Stomach smooth muscle (tissue), 2 donors: ENCODE measurements around the gene SLAIN1.
"Not testable (repeated sequence)": the region's sequence is repeated elsewhere in the genome, so short reads cannot be mapped to it uniquely, and the experiment has no call there.

Experiments
- H3K27ac ChIP-seq: one replicate; pipeline ENCODE4 v1.7.0; 2013; ENCODE audit warnings: mild to moderate bottlenecking, low read length, inconsistent platforms
- H3K27me3 ChIP-seq, 2 donors: one replicate each; pipeline ENCODE4 v1.7.0; 2013; ENCODE audit warnings: low read length in 2 of 2; ENCODE audit not compliant: insufficient read depth in 2 of 2, control insufficient read depth in 1 of 2
- H3K36me3 ChIP-seq, 2 donors: one replicate each; pipeline ENCODE4 v1.7.0; 2013; ENCODE audit warnings: low read length in 2 of 2; ENCODE audit not compliant: control insufficient read depth in 2 of 2, insufficient read depth in 2 of 2
- H3K4me1 ChIP-seq: one replicate; pipeline ENCODE4 v1.7.0; 2013; ENCODE audit warnings: low read length; ENCODE audit not compliant: control insufficient read depth, insufficient read depth
- H3K4me3 ChIP-seq, 2 donors: one replicate each; pipeline ENCODE4 v1.7.0; 2013; ENCODE audit warnings: low read length in 2 of 2
- H3K9ac ChIP-seq, 2 donors: one replicate each; pipeline ENCODE4 v1.7.0; 2013; ENCODE audit warnings: low read length in 2 of 2, mild to moderate bottlenecking in 1 of 2
- H3K9me3 ChIP-seq, 2 donors: one replicate each; pipeline ENCODE4 v1.7.0; 2013; ENCODE audit warnings: low read length in 2 of 2; ENCODE audit not compliant: control insufficient read depth in 2 of 2
- donor health status: healthy.
- donor health status: Pancreatic carcinoma.

Gene SLAIN1

DNA sequence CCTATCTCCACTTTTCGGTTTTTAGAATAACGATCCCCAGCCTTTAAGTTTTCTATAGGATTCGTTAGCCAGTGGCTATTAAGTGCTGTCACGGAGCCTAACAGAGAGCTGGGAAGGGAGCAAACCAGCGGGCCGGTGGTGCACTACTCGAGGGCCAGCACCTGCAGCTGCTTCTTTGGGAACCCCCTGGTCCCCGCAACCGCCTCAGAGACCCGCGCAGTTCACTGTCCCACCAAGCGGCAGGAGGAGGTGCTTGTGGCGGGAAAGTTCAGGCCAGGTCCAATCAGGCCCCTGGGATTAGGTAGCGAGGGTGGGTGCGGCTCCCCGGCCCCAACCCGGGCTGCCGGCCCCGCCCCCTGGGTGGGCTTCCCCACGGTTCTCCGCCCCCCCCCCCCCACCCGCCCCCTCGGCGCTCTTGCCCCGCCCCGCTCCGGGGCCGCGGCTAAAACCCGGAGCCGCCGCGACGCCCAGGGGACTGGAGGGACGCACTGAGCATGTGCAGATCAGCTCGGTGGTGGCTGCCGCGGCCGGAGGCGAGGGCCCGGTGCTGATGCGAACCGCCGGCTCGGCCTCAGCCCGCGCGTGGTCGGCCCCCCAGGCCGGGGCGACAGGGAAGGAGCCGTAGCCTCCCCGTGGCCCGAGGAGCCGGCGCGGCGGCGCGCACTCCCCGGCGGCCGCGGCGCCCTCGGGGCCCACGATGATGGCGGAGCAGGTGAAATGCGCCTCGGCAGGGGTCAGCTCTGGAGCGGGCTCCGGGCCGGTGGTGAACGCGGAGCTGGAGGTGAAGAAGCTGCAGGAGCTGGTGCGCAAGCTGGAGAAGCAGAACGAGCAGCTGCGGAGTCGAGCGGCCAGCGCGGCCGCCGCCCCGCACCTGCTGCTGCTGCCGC is at the start of gene SLAIN1:
SLAIN1 (plus strand) TSS at position 471 of the 887 bp plus-strand sequence; CDS start at position 698, 227 bp downstream.
- no peak within 1 kb of the TSS for H3K27ac ChIP-seq
- H3K36me3 ChIP-seq = no peaks in the 10 kb centered on the region
- peak within 1 kb of the TSS; percentile 60 to 65 for H3K9ac ChIP-seq
- peak within 1 kb of the TSS; percentile 84 to 89 for H3K4me3 ChIP-seq
- H3K4me1 ChIP-seq = no peaks in the 10 kb centered on the region
- no peaks in the 10 kb centered on the region for H3K27me3 ChIP-seq
- H3K9me3 ChIP-seq = no peaks in the 10 kb centered on the region

DNA sequence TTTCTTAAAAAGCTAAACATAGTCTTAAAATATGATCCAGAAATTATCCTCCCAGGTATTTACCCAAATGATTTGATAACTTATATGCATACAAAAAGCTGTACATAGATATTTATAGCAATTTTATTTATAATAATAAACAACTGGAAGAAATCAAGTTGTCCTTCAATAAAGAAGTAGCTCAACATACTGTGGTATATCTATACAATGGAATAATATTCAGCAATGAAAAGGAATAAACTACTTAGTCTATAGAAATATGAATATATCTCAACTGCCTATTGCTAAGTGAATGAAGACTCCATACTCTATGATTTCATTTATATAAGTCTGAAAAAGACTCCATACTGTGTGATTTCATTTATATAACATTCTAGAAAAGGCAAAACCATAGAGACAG is 47.1 kb upstream of the SLAIN1 start:
- Histone ChIP-seq H3K4me3 (no peak overlapping the region), H3K27ac (no peak overlapping the region), H3K36me3 (no peaks in the 10 kb centered on the region), H3K9me3 (peaks cover 0 to 4% of the 10 kb centered on the region in 2 donors), H3K9ac (no peak overlapping the region), H3K4me1 (no peaks in the 10 kb centered on the region), H3K27me3 (no peaks in the 10 kb centered on the region)

DNA sequence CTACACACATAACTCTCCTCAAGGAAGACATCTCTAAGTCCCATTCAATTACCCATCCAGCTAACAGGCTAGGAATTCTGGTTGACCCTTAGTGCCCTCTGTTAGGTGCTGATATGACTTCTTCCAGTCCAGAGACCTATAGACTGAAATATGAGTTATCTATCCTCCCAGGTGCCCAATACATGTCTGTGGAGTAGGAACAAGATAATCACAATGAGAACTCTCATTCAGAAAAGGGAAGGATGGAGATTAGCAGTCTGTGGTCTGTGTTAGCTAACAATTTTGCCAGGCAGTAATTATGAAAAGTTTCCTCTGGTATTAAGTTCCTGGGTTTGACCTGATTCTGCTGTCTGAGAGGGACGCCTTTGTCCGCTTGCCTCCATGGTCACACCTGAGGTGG is 44.2 kb upstream of the SLAIN1 start:
- Histone ChIP-seq H3K4me1 (no peaks in the 10 kb centered on the region), H3K9ac (no peak overlapping the region), H3K4me3 (no peak overlapping the region), H3K9me3 (peaks cover 0 to 4% of the 10 kb centered on the region in 2 donors), H3K36me3 (no peaks in the 10 kb centered on the region), H3K27me3 (no peaks in the 10 kb centered on the region), H3K27ac (no peak overlapping the region)

DNA sequence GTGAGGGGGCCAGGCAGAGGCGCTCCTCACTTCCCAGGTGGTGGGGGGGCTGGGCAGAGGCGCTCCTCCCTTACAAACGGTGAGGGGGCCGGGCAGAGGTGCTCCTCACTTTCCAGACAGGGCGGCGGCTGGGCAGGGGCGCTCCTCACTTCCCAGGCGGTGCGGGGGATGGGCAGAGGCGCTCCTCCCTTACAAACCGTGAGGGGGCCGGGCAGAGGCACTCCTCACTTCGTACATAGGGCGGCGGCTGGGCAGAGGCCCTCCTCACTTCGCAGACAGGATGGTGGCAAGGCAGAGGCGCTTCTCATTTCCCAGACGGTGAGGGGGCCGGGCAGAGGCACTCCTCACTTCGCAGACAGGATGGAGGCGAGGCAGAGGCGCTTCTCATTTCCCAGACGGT is 37.5 kb upstream of the SLAIN1 start:
- not testable (repeated sequence) for H3K36me3 ChIP-seq, H3K27me3 ChIP-seq, H3K4me3 ChIP-seq, H3K9ac ChIP-seq, H3K27ac ChIP-seq, H3K9me3 ChIP-seq, H3K4me1 ChIP-seq

DNA sequence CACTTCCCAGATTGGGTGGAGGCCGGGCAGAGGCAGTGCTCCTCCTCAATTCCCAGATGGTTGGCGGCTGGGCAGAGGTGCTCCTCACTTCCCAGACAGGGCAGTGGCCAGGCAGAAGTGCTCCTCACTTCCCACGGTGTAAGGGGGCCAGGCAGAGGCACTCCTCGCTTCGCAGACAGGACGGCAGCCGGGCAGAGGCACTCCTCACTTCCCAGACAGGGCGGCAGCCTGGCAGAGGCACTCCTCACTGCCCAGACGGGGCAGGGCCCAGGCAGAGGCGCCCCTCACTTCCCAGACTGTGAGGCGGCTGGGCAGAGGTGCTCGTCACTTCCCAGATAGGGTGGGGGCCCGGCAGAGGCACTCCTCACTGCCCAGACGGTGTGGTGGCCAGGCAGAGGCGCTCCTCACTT is 36.6 kb upstream of the SLAIN1 start:
- Histone ChIP-seq H3K4me3 (no peak overlapping the region), H3K27ac (no peak overlapping the region), H3K27me3 (no peaks in the 10 kb centered on the region), H3K9me3 (no peaks in the 10 kb centered on the region), H3K9ac (no peak overlapping the region), H3K36me3 (no peaks in the 10 kb centered on the region), H3K4me1 (no peaks in the 10 kb centered on the region)

DNA sequence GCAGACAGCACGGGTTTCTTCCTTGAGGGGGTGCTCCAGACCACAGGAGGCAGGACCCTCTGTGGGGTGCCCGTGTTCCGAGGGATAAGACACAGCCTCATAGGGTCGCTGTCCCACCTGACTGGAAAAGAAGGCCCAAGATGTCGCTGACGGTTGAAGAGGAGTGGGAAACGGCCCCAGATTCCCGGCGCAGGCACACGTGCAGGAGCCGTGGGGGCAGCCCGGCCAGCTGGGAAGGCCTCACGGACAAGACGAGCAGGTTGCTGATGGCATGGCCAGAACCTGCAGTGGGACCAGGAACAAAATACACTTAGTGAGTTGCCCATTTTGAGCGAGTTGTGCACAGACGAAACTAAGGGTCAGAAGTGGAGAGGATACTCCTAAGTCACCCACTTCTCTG is 35.2 kb upstream of the SLAIN1 start:
- not testable (repeated sequence) for H3K9me3 ChIP-seq, H3K36me3 ChIP-seq, H3K4me3 ChIP-seq, H3K9ac ChIP-seq, H3K27ac ChIP-seq, H3K4me1 ChIP-seq, H3K27me3 ChIP-seq

DNA sequence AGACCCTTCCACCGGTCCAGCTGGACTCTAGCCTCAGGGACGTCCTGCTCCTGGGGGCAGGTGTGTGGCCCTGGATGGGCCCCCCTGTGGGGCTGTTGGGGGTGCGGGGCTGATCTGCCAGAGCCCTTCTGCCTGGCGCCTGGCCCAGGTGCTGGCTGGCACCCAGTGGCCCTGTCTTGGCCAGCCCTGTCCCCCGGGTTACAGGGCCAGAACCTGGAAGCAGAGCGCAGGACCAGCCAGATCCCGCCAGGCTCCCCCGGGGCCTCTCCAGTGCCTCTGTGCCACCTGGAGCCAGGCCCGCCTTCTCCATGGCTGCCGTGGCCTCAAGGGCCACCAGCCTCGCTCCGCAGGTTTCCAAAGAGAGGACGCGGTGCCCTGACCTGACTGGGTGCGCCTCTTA is 34.7 kb upstream of the SLAIN1 start:
- H3K9ac ChIP-seq, H3K27me3 ChIP-seq: not testable (repeated sequence)

DNA sequence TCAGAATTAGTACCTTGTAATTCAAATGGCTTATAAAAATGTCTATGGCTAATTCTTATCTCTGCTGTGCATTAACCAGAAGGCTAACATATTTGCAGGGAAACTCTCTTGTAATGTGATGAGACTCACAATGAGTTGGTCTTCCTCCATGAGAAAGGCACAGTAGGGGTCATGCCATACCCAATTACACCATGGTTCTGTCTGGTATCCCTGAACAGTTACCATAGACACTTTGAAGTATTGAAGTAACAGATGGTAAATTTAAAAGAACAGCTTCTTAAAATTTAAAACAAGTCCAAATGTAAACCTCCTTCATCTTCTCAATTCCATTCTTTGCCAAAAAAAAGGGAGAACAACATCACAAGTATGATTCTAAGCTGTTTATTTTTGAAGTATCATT is 22.6 kb upstream of the SLAIN1 start:
- no peaks in the 10 kb centered on the region for H3K36me3 ChIP-seq
- H3K4me3 ChIP-seq = no peak overlapping the region
- no peak overlapping the region for H3K9ac ChIP-seq
- peaks cover 4 to 5% of the 10 kb centered on the region in 2 donors for H3K27me3 ChIP-seq
- H3K9me3 ChIP-seq = peaks cover 0 to 2% of the 10 kb centered on the region in 2 donors
- no peaks in the 10 kb centered on the region for H3K4me1 ChIP-seq
- H3K27ac ChIP-seq = no peak overlapping the region

More for the DNA sequence above, 34.7 kb upstream of the SLAIN1 start:
- not testable (repeated sequence) for H3K36me3 ChIP-seq, H3K4me1 ChIP-seq, H3K27ac ChIP-seq, H3K9me3 ChIP-seq, H3K4me3 ChIP-seq

DNA sequence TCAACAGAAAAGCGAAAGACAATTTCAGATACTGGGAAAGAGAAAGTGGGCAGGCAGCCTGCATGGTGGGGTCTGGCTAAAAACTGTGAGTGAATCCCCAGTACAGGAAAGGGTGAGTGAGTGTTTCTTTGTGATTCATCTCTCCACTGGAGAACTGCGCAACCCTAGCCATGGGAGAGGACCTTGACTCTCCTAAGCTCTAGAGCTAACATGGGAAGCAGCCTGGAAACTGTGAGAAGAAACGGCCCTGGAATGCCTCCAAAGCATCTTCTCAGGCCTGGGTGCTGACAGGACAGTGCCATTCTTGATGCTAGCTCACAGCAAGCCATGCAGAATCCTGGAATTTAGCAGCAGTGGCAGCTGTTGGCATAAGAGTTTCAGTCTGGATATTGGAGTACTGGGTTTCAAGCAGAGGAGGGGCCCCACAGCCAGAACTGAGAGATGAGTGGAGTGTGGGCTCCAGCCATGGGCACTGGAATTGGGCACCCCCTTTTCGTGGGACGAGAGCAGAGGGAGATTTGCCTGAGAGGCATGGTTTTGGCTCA is 18.7 kb upstream of the SLAIN1 start:
- Histone ChIP-seq H3K9me3 (peaks cover 0 to 2% of the 10 kb centered on the region in 2 donors), H3K27ac (no peak overlapping the region), H3K4me1 (no peaks in the 10 kb centered on the region), H3K4me3 (no peak overlapping the region), H3K36me3 (no peaks in the 10 kb centered on the region), H3K27me3 (peaks cover 4 to 5% of the 10 kb centered on the region in 2 donors), H3K9ac (no peak overlapping the region)

DNA sequence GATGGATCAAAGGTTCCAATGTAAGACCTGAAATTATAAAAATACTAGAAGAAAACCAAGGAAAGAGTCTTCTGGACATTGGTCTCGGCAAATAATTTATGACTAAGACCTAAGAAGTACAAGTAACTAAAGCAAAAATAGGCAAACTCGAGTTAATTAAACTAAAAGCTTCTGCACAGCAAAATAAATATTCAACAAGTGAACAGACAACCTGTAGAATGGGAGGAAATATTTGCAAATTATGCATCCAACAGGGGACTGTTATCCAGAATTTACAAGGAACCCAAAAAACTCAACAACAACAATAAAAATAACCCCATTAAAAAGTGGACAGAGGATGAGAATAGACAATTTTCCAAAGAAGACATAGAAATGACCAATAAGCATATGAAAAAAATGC is 9.7 kb upstream of the SLAIN1 start:
- Histone ChIP-seq H3K9me3 (no peaks in the 10 kb centered on the region), H3K4me1 (no peaks in the 10 kb centered on the region), H3K9ac (no peak overlapping the region), H3K4me3 (no peak overlapping the region), H3K36me3 (no peaks in the 10 kb centered on the region), H3K27ac (no peak overlapping the region), H3K27me3 (no peaks in the 10 kb centered on the region)

DNA sequence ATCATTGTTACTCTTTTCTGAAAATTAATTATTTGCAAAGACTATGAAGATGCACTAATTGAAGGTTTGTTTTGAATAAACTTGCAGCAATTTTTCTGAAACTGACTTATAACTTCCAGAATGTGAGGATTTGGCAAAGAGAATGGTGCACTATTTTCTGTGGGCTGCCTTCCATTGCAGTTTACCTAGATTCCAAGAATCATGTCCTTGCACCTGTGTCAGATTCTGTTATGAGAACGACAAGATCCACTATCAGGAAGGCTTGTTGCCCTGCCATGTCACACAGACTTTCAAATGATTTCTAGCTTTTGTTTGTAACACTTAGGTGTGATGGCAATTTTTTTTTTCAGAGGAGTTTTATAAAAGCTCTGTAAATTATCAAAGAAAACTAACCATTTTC is 5.6 kb upstream of the SLAIN1 start:
- H3K27me3 ChIP-seq = no peaks in the 10 kb centered on the region
- no peak overlapping the region for H3K9ac ChIP-seq
- H3K4me1 ChIP-seq = no peaks in the 10 kb centered on the region
- H3K9me3 ChIP-seq = no peaks in the 10 kb centered on the region
- H3K27ac ChIP-seq = no peak overlapping the region
- H3K4me3 ChIP-seq = no peak overlapping the region
- no peaks in the 10 kb centered on the region for H3K36me3 ChIP-seq
